ENCODE data around the gene SLC2A11. TPM values are rescaled to one million over a fixed set of nuclear protein-coding genes. Genes with fewer than 3 reads are reported as not detected.

Gene SLC2A11
- total RNA-seq, 1 donor from 2014 or later: 22.6 TPM

DNA sequence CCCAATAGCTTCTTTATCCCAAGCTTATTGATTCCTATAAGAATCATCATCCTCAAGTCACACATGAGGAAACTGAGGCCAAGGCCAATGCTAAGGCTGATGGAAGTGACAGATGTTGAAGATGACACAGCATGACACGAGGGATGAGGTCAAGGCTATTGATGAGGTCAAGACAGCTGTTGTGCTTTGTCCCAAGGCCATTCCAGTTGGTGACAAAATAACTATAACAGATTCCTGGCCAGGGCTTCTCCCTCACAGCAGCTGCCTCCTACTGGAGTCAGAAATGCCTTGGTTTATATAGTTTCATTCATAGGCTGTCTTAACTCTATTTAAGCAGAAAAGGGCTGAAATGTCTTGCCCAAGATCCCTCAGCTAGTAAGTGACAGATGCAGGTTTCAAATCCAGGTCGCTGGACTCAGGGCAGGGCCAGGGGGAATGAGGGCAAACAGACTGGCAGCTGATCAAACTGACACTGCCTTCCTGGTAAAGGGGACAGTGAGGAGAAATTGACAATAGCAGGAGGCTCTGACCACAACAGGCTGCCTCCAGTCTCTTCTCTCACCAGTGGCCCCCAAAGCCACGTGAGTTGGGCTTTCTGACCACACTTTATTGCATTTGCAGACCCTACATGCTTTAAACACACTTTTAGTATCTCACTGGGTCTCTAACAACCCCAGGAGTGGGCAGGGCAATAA is 53.0 kb downstream of the SLC2A11 start:
- TF ChIP-seq, protein P1, sequence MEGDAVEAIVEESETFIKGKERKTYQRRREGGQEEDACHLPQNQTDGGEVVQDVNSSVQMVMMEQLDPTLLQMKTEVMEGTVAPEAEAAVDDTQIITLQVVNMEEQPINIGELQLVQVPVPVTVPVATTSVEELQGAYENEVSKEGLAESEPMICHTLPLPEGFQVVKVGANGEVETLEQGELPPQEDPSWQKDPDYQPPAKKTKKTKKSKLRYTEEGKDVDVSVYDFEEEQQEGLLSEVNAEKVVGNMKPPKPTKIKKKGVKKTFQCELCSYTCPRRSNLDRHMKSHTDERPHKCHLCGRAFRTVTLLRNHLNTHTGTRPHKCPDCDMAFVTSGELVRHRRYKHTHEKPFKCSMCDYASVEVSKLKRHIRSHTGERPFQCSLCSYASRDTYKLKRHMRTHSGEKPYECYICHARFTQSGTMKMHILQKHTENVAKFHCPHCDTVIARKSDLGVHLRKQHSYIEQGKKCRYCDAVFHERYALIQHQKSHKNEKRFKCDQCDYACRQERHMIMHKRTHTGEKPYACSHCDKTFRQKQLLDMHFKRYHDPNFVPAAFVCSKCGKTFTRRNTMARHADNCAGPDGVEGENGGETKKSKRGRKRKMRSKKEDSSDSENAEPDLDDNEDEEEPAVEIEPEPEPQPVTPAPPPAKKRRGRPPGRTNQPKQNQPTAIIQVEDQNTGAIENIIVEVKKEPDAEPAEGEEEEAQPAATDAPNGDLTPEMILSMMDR (IDR thresholded peaks at IDR 0.05): no peak
- DNase-seq (ENCODE audit: extremely low spot score, unreplicated experiment): no peak
- no peak overlapping the region for H3K27ac Mint-ChIP-seq (ENCODE audit: unreplicated experiment)
- H3K36me3 Mint-ChIP-seq (ENCODE audit: unreplicated experiment): no peaks in the 10 kb centered on the region
- H3K4me1 Mint-ChIP-seq (ENCODE audit: unreplicated experiment): peaks cover 14% of the 10 kb centered on the region
- no peak overlapping the region for H3K4me3 Mint-ChIP-seq (ENCODE audit: unreplicated experiment)
- no peaks in the 10 kb centered on the region for H3K9me3 Mint-ChIP-seq (ENCODE audit: unreplicated experiment)
- H3K27me3 Mint-ChIP-seq (ENCODE audit: unreplicated experiment): no peaks in the 10 kb centered on the region

DNA sequence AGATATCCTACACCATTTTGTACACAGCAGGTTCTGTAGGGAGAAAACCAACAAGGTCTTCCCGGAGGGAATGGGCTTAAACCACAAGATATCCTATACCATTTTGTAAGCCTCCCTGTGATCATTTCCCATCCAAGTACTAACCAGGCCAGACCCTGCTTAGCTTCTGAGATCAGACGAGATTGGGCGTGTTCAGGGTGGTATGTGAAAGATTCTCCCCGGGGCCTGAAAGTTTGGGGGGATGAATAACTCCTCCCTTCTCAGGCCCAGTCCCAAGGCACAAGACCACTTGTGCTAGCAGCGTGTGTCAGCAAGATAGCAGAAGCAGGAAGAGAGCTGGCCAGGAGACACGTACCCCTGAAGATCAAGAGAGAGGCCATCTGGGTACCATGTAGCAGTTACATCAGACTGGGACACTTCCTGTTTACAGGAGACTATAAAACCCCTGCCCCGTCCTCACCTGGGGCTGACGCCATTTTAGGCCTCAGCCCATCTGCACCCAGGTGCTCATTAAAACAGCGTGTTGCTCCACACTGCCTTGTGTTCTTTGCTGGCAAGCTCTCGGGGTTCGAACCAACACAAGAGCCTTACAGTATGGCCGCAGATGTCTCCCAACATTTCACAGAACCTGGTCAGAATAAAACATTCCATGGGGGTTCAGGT is 53.8 kb downstream of the SLC2A11 start:
- Mint-ChIP-seq H3K4me1 (ENCODE audit: unreplicated experiment) (peaks cover 14% of the 10 kb centered on the region), H3K4me3 (ENCODE audit: unreplicated experiment) (no peak overlapping the region)

DNA sequence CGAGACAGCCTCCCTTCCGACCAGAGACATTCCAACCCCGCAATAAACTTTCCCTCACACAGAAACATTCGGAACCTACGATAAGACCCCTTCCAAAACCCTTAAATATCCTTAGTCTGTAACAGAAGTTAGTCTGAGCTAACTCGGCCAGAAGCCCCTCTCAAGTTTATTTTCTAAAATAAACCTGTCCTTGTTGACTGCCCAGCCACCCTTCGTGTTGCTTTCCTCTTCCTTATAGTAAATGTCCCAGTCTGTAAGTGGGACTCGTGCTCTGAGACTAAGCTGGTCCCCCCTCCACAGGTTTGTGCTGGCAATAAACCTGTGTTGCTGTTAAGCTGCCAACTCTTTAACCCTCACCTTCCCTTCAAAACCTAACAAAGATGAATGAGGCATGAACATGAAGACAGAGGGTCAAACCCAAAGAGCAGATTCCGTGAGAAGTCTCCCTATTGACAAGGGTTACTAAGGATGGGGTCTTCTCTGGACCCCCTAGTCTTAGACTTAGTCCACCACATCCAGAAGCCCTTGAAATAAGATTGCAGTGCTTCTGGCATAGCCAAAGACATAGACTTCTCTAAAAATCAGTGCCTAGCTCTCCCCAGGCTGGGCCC is 54.7 kb downstream of the SLC2A11 start:
- Mint-ChIP-seq H3K9me3 (ENCODE audit: unreplicated experiment) (no peaks in the 10 kb centered on the region), H3K4me3 (ENCODE audit: unreplicated experiment) (no peak overlapping the region), H3K36me3 (ENCODE audit: unreplicated experiment) (no peaks in the 10 kb centered on the region), H3K4me1 (ENCODE audit: unreplicated experiment) (peaks cover 14% of the 10 kb centered on the region), H3K27me3 (ENCODE audit: unreplicated experiment) (no peaks in the 10 kb centered on the region), H3K27ac (ENCODE audit: unreplicated experiment) (no peak overlapping the region)
- TF ChIP-seq, protein P1 (IDR thresholded peaks at IDR 0.05): no peak
- peak; percentile 15 for DNase-seq (ENCODE audit: extremely low spot score, unreplicated experiment)

More for the DNA sequence above, 53.8 kb downstream of the SLC2A11 start:
- Mint-ChIP-seq H3K9me3 (ENCODE audit: unreplicated experiment) (no peaks in the 10 kb centered on the region), H3K27ac (ENCODE audit: unreplicated experiment) (no peak overlapping the region), H3K27me3 (ENCODE audit: unreplicated experiment) (no peaks in the 10 kb centered on the region), H3K36me3 (ENCODE audit: unreplicated experiment) (no peaks in the 10 kb centered on the region)
- TF ChIP-seq, protein P1 (IDR thresholded peaks at IDR 0.05): no peak
- no peak for DNase-seq (ENCODE audit: extremely low spot score, unreplicated experiment)

DNA sequence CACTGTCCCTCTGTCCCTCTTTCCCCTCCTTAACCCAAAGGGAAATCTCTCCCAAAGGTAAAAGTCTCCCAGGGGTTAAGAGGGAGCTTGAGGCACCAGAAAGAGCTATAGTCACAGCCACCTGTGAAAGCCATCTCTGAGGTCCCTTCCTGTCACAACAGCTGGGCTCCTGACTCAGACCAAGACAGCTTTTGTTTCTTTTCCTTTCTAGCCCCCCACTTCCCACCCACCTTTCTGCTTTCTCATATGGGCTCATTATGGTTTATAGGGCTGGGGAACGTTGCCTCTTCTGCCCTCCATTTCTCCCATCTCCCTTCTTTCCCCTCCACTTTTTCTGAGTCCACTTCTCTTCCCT is 55.6 kb downstream of the SLC2A11 start:
- no peaks in the 10 kb centered on the region for H3K36me3 Mint-ChIP-seq (ENCODE audit: unreplicated experiment)
- no peaks in the 10 kb centered on the region for H3K27me3 Mint-ChIP-seq (ENCODE audit: unreplicated experiment)
- peak overlapping the region; percentile 96 for H3K27ac Mint-ChIP-seq (ENCODE audit: unreplicated experiment)
- peak overlapping the region; percentile 98 for H3K4me3 Mint-ChIP-seq (ENCODE audit: unreplicated experiment)
- TF ChIP-seq, protein P1 (IDR thresholded peaks at IDR 0.05): no peak
- H3K4me1 Mint-ChIP-seq (ENCODE audit: unreplicated experiment): peaks cover 14% of the 10 kb centered on the region
- H3K9me3 Mint-ChIP-seq (ENCODE audit: unreplicated experiment): no peaks in the 10 kb centered on the region
- DNase-seq (ENCODE audit: extremely low spot score, unreplicated experiment): no peak
